Smooth muscle cell (in vitro differentiated cells): Measurements from ENCODE around the gene LRBA. TPM values are rescaled to one million over a fixed set of nuclear protein-coding genes. Genes with fewer than 3 reads are reported as not detected.

ENCODE experiments used
- DNase-seq: peaks from one replicate; lab custom pipeline; 2025; ENCODE audit not compliant: unreplicated experiment; lab: John Stamatoyannopoulos, UW
- H2AFZ ChIP-seq: fragments of 200-600 bp; sonication (generic); 2 replicates; pipeline ENCODE4 v1.6.0; 2016; ENCODE audit warnings: antibody characterized with exemption, low read depth, mild to moderate bottlenecking
- H3F3A ChIP-seq: fragments of 200-600 bp; sonication (generic); 2 replicates; pipeline ENCODE4 v1.6.0; 2017; ENCODE audit warnings: antibody characterized with exemption, low read depth
- H3K27ac ChIP-seq: fragments of 200-600 bp; sonication (generic); 2 replicates; pipeline ENCODE4 v1.5.1; 2016; ENCODE audit warnings: low read depth, mild to moderate bottlenecking
- H3K27me3 ChIP-seq: fragments of 200-600 bp; sonication (generic); 2 replicates; pipeline ENCODE4 v1.6.1; 2016; ENCODE audit warnings: low read depth, mild to moderate bottlenecking
- H3K36me3 ChIP-seq: fragments of 200-600 bp; sonication (generic); 2 replicates; pipeline ENCODE4 v1.5.1; 2016; ENCODE audit warnings: low read depth
- H3K4me1 ChIP-seq: fragments of 200-600 bp; sonication (generic); 2 replicates; pipeline ENCODE4 v1.5.1; 2016; ENCODE audit warnings: low read depth
- H3K4me2 ChIP-seq: fragments of 200-600 bp; sonication (generic); 2 replicates; pipeline ENCODE4 v1.6.0; 2016; ENCODE audit warnings: mild to moderate bottlenecking
- H3K4me3 ChIP-seq: fragments of 200-600 bp; sonication (generic); 2 replicates; pipeline ENCODE4 v1.5.1; 2016; ENCODE audit warnings: mild to moderate bottlenecking
- H3K79me2 ChIP-seq: fragments of 200-600 bp; sonication (generic); 2 replicates; pipeline ENCODE4 v1.6.0; 2016; ENCODE audit warnings: low read depth, mild to moderate bottlenecking
- H3K9ac ChIP-seq: fragments of 200-600 bp; sonication (generic); 2 replicates; pipeline ENCODE4 v1.6.0; 2016; ENCODE audit warnings: low read depth
- H3K9me3 ChIP-seq: fragments of 200-600 bp; sonication (generic); replicated peaks from 2 replicates; pipeline ENCODE4 v1.5.1; 2016; ENCODE audit warnings: low read depth
- H4K20me1 ChIP-seq: fragments of 200-600 bp; sonication (generic); 2 replicates; pipeline ENCODE4 v1.6.0; 2016; ENCODE audit warnings: low read depth
- CTCF ChIP-seq: fragments of 200-600 bp; sonication (generic); IDR thresholded peaks from 2 replicates; pipeline ENCODE4 v1.5.1; 2017; ENCODE audit warnings: borderline replicate concordance, mild to moderate bottlenecking, antibody characterized with exemption; ENCODE audit not compliant: insufficient read depth, poor library complexity, severe bottlenecking
- WGBS: methylation state at CpG from one replicate; pipeline ENCODE4 v1.1.7; 2016; ENCODE audit warnings: low lambda C conversion rate; 5-methylcytosine and 5-hydroxymethylcytosine counted together
- polyA plus RNA-seq: library from polyadenylated mRNA; unstranded; fragments of >200 nt; fragmentation: Nextera tagmentation; extraction: Ambion mirVana; gene quantifications from 2 replicates; pipeline ENCODE4 v1.2.1, GENCODE V29; 2016
- total RNA-seq: library from RNA; depleted of rRNA; stranded (reverse); fragments of >200 nt; gene quantifications from 2 replicates; pipeline ENCODE4 v1.2.3, GENCODE V29; 2014

The LRBA gene
- total and polyA plus RNA-seq, 2 experiments from 2014 or later = 1.6 to 26.2 TPM

GRCh38 chr4:150938873-150939499 is 76.1 kb downstream of the LRBA start:
- no peaks in the 10 kb centered on the region for H3K36me3 ChIP-seq
- DNase-seq = no peak
- TF ChIP-seq CTCF = no peak
- H3F3A ChIP-seq = no peaks in the 10 kb centered on the region
- H3K4me2 ChIP-seq = no peak overlapping the region
- no peak overlapping the region for H3K9ac ChIP-seq
- no peaks in the 10 kb centered on the region for H3K27me3 ChIP-seq
- H3K4me3 ChIP-seq = no peak overlapping the region
- H2AFZ ChIP-seq = no peak overlapping the region
- no peak overlapping the region for H3K27ac ChIP-seq
- no peaks in the 10 kb centered on the region for H3K79me2 ChIP-seq
- H3K9me3 ChIP-seq = no peaks in the 10 kb centered on the region
- H4K20me1 ChIP-seq = peaks cover 4% of the 10 kb centered on the region
- H3K4me1 ChIP-seq = peaks cover 14% of the 10 kb centered on the region
- WGBS = 97% methylated on average over 1 of the region's 1 CpG

- Histone ChIP-seq H3K4me2 (no peak overlapping the region), H3K27ac (no peak overlapping the region), H4K20me1 (peaks cover 4% of the 10 kb centered on the region), H3K9ac (no peak overlapping the region), H3K79me2 (no peaks in the 10 kb centered on the region), H3K4me1 (peaks cover 14% of the 10 kb centered on the region), H2AFZ (no peak overlapping the region), H3K27me3 (no peaks in the 10 kb centered on the region), H3K36me3 (no peaks in the 10 kb centered on the region), H3K9me3 (no peaks in the 10 kb centered on the region), H3K4me3 (no peak overlapping the region), H3F3A (no peaks in the 10 kb centered on the region)
- 71% methylated on average over 4 of the region's 4 CpGs for WGBS
- DNase-seq = no peak
- no peak for TF ChIP-seq CTCF
Measured at GRCh38 chr4:150938417-150938816, 76.7 kb downstream of the LRBA start.

- Histone ChIP-seq H3K4me2 (no peak overlapping the region), H3K4me1 (peaks cover 12% of the 10 kb centered on the region), H3K4me3 (no peak overlapping the region), H3K36me3 (no peaks in the 10 kb centered on the region), H3K27ac (no peak overlapping the region), H4K20me1 (peaks cover 4% of the 10 kb centered on the region), H3K9me3 (no peaks in the 10 kb centered on the region), H2AFZ (no peak overlapping the region), H3K9ac (no peak overlapping the region), H3F3A (no peaks in the 10 kb centered on the region), H3K79me2 (no peaks in the 10 kb centered on the region), H3K27me3 (no peaks in the 10 kb centered on the region)
- DNase-seq = no peak
- no peak for TF ChIP-seq CTCF
- 79% methylated on average over 1 of the region's 1 CpG for WGBS
Measured at GRCh38 chr4:150934022-150934421, 81.1 kb downstream of the LRBA start.

GRCh38 chr4:150931796-150932195 is 83.3 kb downstream of the LRBA start:
- no peak for TF ChIP-seq CTCF
- Histone ChIP-seq H3K27ac (no peak overlapping the region), H2AFZ (no peak overlapping the region), H3K9me3 (no peaks in the 10 kb centered on the region), H3K27me3 (no peaks in the 10 kb centered on the region), H3K4me2 (no peak overlapping the region), H3K9ac (no peak overlapping the region), H3K4me1 (no peaks in the 10 kb centered on the region), H3K36me3 (no peaks in the 10 kb centered on the region), H4K20me1 (no peaks in the 10 kb centered on the region), H3K4me3 (no peak overlapping the region), H3F3A (no peaks in the 10 kb centered on the region), H3K79me2 (no peaks in the 10 kb centered on the region)
- WGBS = 88% methylated on average over 2 of the region's 2 CpGs
- no peak for DNase-seq
